ENCODE measurements around the gene PRKCA.
A peak's percentile ranks its signal among the peaks of the same experiment; 100 is the strongest.
"Not testable (repeated sequence)": the region's sequence is repeated elsewhere in the genome, so short reads cannot be mapped to it uniquely, and the experiment has no call there.

PRKCA gene

DNA sequence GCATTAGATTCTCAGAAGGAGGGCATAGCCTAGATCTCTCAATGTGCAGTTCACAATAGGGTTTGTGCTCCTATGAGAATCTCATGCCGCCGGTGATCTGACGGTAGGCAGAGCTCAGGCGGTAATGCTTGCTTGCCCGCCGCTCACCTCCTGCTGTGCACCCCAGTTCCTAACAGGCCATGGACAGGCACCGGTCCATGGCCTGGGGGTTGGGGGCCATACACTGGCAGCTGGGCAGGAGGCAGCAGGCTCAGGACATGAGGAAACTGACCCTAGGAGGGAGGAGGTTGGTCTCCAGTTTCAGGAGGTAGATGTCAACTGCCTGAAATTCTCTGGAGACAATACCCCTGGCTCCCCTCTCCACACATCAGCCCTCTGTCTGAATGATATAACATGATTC, 287.5 kb downstream of the PRKCA start:
- no peak for DNase-seq

DNA sequence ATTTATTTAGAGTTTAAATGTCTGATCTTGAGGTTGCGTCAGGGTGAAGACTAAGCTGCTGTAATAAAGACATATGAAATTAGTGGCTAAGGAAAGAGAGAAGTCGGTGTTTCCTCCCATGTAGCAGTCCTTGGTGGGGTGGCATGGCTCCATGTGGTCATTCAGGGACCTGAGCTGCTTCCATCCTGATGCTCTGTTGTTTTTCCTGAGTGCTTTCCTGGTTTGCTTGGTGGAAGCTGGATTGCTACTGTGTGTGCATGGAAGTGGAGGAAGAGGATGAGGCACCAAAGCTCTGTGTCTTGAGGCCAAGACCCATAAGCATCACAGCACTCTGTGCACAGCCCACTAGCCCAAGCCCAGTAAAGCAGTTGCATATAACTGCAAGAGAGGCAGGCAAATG, 290.7 kb downstream of the PRKCA start:
- DNase-seq, result no peak

DNA sequence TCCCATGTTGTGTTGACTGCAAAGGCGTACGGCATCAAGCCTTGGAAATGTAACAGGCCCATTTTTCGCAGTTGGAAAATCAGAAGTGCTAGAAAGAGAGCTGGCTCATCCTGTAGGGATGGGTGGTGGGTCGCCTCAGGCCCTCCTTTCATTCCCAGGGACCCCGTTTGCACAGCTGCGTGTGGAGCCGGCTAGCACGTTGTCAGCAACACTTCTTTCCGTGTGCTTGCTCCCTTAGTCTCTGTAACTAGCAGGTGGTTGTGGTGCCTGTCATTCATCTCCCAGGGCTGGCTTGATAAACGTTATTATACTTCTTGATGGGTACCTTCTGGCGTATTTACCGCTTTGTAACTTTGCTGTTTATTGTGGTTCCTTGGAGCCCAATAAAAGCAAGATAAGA, 293.5 kb downstream of the PRKCA start:
- DNase-seq, result no peak

DNA sequence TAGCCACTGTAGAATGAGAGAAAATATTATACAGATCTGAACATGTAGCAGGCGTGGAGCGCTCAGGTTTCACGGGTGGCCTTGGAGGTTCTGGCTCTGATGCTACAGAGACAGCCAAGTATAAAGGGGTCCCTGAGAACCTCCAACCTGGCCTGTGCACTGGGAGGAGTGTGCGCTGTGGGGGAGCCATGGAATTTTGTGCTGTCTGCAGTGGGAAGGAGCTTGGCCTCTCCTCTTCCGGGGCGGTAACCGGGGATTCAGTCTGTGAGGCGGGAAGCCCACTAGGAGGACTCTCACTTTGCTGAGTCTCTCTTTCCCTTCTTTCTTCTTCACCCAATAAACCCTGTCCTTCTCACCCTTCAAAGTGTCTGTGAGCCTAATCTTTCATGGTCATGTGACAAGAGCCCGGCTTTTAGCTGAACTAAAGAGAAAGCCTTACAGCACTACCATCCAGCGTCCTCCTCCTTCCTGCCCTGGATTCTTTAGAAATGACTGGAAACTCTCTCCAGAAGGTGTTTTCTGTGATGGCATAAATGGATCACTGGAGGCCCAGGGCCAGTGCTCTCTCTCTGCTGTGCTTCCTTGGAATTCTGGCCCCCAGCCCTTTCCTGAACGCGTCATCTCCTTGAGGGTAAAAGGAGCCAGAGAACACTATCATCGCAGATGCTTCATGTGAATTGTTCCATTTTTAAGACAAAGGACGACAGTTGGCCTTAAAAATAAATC, 300.4 kb downstream of the PRKCA start:
- DNase-seq, result no peak

DNA sequence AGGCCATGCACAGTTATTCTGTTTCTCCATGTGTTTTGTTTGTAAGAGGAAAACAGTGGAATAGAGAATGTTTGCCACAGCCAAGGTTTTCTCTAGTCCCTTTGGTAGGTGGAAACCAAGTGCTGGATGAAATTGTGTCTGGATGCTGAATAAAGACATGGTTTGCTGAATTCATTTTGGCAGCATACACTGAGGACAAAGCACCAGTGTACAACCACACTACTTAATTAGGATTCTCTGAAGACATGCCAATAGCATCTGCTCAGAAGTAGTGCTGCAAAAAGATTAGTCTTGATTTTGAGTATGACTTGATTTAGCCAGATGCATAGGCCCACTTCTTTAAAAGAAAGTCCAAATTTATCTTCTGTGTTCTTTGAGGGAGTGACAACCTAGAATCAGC, 302.0 kb downstream of the PRKCA start:
- DNase-seq, result no peak

DNA sequence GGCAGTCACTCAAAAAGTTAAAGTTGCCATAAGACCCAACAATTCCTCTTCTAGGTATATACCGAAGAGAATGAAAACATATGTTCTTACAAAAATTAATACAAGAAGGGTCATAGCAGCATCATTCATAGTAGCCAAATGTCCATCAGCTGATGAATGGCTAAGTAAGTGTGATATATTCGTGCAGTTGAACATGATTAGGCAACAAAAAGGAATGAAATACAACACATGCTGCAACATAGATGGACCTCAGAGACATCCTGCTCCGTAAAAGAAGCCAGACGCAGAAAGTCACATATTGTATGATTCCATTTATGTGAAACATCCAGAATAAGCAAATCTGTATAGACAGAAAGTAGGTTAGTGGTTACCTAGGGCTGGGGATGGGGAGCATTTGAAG, 303.1 kb downstream of the PRKCA start:
- no peak for DNase-seq

DNA sequence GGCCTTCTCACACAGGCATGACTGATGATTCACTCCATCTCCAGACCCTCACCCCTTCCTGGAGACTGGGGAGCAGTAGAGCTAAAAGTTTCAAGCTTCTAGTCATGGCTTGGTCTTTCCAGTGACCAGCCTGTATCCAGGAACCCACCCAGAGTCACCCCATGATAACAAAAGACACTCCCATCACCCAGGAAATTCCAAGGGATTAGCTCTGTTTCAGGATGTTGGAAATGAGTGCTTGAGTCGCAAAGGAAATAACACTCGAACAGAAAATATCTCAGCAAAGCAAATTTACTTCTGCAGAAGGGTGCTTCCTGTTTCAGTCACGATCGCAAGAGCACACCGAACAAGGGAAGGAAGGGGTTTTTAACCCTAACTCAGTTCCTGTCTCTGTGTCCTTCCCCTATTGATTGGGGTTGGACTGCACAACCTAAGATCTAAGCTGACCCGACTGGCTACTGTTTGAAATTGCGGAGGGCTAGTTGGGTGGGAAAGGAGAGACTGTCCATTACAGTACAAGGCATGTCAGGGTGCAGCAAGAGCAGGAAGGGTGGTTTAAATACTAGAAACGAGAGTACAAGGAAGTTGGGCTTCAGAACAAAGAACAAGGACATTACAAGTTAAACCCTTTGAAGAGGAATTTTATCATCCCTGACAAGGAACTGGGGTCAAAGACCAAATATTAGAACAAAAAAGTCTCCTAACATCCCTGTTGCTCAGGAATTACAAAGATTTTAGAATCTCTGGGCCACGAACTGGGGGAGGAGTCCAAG, 308.1 kb downstream of the PRKCA start:
- DNase-seq, result no peak

DNA sequence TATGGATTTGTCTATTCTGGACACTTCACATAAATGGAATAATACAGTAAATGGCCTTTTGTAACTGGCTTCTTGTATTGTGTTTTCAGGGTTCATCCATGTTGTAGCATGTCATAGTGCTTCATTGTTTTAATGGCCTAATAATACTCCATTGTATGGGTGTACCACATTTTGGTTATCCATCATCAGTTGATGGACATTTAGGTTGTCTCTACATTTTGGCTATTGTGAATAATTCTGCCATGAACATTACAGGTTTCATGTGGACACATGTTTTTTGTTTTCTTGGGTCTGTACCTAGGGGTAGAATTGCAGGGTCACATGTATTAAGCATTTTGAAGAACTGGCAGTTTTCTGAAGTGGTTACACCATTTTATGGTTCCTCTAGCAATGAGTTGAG, 309.0 kb downstream of the PRKCA start:
- DNase-seq, result no peak

DNA sequence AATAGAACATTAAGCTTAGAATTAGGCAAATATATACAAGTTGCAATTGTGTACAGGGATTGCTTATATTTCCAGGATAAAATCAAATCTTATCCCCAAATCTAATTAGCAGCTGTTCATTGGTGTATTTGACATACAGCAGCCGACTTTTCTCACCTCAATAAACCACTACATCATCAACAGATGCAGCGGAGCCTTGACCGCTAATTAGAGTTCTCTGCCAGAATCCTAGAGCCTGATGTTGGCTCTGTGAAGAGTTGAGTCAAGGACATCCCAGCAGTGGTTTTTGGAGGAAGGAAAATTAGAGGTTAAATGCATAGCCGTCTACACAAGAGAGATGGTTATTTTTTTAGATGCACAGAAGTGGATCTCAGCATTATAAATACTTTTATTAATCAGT, 310.6 kb downstream of the PRKCA start:
- DNase-seq, result no peak

DNA sequence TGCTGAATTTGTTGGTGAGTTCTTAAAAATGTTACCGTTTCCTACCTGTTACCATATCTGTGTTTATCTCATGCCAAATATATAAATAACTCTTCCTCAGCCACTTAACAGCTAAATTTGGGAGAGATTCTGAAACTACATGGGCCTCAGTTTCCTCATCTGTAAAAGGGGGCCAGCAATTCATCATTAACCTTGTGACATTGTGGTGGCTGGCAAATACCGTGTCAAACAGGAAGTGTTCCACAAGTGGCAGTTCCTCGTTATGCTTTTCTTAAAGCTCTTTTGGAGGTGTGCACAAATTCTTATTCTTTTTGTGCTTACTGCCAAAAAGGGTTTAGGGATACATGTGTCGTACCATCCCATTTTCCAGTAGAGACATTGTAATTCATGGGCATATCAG, 312.1 kb downstream of the PRKCA start:
- DNase-seq, result no peak

DNA sequence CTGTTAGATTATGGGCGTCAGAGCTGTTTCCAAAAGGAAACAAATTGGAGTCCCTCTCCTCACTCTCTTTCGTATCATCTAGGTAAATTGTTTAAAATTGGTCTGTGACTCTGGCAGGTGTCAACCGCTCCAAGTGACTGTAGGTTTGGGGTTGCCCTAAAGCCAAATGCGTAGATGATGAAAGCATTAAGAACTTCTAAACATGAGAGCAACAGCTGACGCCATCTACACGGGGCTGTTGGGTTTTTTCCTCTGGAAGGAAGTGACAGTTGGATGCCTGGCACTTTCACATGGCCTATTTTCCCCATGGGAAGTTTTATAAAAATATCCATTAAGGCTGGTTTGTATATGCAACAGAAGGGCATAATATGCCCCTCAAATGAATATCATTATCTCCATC, 316.8 kb downstream of the PRKCA start:
- DNase-seq, result no peak

DNA sequence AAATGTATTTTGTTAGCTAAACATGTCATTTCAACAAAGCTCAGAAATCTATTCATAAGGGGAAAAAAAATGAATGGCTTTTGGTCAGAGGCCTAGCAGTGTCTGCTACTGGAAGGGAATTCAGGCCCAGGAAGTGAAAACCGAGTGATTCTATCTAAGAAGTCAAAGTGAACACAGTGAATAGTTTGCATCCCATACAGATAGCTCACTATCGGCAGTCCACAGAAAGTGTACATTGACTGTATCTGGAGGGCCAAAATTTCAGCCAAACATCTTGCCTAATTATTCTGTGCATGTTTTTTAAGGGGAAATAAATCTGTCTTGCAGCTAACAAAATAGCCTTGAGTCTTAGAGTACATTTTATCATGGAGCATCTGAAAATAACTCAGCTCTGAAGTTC, 318.1 kb downstream of the PRKCA start:
- no peak for DNase-seq

DNA sequence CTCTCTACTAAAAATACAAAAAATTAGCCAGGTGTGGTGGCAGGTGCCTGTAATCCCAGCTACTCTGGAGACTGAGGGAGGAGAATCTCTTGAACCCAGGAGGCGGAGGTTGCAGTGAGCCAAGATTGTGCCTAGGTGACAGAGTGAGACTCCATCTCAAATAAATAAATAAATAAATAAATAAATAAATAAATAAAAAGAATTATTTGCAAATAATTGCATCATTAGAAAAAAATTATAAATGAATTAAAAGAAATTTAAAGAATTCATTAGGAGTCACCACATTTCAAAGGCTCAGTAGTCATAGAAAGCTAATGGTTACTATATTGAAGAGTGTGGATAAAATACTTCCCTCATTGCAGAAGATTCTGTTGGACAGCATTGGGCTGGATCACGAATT, 322.2 kb downstream of the PRKCA start:
- DNase-seq, result not testable (repeated sequence)

DNA sequence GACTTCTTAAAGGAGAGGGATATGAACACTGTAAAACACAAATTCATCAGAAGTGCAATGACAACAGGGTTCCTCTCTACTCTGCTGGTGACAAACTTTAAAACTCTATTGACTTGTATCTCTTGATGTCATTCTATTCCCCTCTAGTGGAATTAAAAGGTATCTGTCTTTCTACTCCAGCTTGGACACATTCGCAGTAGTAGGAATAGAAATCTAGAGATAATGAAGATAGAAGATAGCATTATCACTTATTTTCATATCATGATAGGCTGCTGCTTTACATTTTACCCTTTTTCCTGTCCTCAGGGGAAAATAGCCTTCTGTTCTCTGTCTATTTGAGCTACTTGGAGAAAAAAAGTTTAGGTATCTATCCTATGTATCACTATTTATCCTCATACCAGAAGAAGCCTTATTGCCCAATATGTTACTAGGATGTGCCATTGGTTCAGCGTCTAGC, 322.9 kb downstream of the PRKCA start:
- peak; percentile 36 for DNase-seq

DNA sequence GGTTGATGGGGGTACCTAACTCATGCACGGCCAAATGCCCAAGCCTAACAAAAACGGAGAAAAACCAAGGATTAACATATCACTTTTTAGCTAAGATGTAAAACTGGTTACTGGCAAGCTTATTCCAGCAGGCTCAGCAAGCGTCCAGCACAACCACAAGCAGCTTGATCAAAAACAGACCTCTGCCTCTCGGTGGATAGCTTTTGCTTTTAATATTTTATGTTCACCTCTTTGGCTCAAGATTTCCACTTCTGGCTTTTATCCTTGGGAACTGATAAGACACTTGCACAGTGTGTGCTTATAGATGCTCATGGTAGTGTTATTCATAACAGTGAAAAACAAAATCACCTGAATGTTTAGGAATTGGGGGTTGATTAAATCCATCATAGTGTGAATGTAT, 325.6 kb downstream of the PRKCA start:
- no peak for DNase-seq

DNA sequence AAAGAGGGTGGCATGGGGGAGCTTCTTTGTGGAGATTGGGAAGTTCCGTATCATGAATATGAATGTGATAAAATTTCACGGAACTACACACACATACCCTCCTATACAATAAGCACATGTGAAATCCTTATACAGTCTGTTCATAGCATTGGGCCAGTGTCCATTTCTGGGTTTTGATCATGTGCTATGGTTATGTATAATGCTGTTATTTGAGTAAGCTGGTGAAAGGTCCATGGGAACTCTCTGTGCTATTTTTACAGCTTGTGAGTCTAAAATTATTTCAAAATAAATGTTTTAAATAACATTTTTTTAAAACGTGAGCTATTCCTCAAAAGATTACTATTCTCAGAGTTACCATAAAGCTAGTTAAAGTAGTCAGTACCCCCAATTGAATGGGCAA, 327.3 kb downstream of the PRKCA start:
- DNase-seq, result no peak

DNA sequence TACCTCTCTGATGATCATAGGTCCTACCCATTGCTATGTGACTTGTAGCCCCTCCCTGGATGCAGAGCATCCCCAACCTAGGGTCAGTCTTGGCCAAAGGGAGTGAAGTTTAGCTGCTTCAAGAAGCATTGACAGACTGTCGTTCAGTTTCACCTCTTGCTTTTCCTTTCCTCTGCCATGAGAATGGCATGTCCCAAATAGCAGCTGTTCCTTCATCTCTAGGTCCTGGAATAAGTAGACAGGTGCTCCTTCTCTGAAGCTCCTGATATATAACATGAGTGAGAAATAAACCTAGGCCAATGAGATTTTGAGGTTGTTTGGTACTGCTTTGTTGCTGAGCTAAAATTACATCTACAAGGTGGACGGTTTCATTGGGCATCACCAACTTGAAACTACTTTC, 328.0 kb downstream of the PRKCA start:
- no peak for DNase-seq

DNA sequence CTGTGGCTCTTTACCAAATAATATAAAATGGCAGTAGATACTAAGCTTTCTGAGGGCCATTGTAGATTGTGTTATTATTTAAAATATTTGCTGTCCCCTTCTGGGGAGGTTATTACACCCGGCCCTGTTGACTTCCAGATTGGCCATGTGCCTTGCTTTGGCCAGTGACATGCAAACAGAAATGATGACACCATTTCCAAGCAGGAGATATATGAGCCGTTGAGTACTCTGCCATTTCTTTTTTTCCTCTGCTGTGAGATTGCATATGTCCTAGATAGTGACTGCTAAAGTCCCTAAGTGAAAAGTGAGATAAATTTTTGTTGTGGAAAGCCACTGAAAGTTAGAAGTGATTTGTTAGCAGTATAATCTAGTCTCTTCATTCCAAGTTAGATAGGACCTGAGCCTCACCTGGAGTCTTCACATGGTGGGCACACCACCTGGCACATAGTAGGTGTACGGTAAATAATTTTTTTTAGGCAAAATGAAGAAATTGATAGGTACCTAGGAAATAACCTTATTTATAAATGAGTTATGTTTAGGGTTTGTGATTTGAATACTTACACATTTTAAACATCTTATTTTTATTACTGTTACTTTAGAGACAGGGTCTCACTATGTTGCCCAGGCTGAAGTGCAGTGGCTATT, 328.5 kb downstream of the PRKCA start:
- no peak for DNase-seq

DNA sequence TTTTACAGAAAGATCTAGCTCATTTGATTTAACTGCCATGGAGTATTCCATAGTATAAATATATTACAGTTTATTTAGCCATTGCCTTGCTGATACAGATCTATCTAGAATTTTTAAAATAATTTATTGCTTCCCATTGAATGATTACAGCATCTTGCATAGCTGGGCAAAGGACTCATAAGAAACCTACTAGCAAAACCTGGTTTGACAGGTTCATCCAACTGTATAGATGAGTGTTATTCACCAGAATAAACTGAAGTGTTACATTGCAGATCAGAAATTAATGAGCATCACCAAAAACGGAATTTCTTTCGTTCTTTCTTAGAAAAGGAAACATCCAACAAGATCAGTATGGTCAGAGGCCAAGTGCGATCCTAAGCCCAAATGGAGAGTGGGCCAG, 330.3 kb downstream of the PRKCA start:
- no peak for DNase-seq

DNA sequence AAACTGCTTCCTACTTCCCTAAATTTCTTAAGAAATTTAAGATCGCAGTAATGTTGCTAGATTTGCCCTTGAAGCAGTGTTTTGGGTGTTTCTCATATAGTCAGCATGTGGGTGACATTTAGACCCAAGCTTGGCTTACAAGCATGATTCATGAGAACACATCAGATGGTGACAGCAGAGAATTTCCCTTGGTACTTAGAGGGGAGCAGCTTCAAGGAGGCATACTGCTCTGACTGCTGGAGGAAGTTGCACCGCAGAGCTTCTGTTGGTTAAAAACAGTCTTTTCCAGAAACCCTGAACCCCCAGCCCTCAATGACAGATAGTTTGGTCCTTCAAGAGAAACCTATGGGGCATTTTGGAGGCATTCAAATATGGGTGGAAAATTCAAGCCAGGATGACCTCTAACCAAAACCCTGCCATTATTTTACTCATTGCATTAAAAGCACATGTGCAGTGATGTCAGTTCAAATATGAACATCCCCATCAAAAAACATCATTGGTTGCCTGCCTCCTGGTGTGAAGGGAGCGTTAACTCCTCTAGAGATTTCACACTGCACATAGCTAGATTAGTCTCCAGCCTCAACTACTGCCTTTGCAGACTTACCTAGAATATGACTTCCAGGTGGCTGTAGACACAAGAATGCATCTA, 331.0 kb downstream of the PRKCA start:
- no peak for DNase-seq

DNA sequence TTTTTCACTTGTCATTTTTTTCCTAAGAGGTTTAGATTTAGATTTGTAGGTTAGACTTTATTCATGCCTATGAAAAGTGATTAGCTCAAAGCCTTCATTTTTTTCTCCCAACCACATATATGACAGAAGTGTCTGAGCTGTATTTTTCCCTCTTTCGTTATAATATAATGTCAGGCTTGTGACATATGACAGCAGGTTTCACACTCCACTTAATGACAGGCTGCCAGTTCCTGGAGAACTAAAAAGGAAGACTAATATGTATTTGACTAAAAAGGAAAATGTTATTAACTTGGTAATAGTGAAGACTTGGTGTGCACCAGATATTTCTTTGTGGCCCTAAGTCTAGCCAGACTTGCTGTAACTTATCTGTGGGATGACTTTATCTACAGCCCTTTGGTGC, 331.8 kb downstream of the PRKCA start:
- no peak for DNase-seq

DNA sequence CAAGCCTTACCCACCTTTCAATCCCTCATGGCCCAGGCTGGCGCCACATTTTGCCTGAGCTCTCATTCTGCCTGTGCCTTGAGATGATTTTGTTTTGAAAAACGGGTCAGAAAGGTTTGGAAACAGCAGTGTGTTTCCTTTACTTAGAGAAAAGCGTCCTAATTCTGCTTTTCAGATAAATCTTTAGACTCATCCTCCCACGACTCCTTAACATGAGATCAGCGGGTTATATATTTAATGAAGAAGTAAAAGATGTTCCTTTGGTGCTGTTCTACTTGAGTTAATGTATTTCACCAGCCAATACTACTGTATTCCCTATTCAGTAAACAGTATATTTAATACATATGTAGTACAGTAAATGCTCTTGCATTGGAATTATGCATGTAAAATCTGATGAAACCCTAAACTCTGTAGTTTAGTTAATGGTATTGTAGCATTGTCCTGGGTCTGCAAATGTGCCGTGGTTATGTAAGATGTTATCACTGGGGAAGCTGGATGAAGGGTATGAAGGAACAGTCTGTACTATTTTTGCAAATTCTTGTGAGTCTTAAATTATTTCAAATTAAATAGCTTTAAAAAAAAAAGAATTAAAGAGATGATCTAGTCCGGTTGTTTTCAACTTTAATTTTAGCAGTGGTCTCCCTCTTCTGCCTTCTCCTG, 333.1 kb downstream of the PRKCA start:
- no peak for DNase-seq

DNA sequence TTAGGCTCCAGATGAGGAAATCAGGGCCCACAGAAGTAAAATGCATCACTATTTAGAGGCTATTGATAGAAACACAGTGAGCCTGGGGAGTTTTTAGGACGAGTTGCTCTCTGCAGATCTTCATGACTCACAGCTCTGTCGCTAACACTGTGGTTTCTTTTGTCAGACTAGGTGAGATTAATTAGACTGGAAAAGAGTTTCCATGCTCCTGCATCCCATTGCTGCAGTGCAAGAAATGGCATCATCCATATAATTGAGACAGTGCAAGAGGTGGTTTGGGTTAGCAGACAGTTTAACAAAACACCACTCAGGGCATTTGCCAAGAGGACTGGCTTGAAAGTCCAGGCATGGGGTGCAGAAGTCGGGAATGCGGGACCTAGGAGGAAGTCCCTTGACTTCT, 333.7 kb downstream of the PRKCA start:
- DNase-seq, result no peak

Measured in NCI-H748 treated with DMSO at 0.1 percent for 48 hours (cell line).